HG03045 (cell line): ENCODE data around the gene PHC1.
A peak's percentile ranks its signal among the peaks of the same experiment; 100 is the strongest.
"Not testable (repeated sequence)": the region's sequence is repeated elsewhere in the genome, so short reads cannot be mapped to it uniquely, and the experiment has no call there.

ENCODE experiments used
- ATAC-seq: cut with Tn5 transposase; IDR thresholded peaks from one replicate; pipeline ENCODE4 v1.9.1; 2021; ENCODE audit warnings: mild to moderate bottlenecking, moderate library complexity; ENCODE audit not compliant: unreplicated experiment

Gene PHC1

DNA sequence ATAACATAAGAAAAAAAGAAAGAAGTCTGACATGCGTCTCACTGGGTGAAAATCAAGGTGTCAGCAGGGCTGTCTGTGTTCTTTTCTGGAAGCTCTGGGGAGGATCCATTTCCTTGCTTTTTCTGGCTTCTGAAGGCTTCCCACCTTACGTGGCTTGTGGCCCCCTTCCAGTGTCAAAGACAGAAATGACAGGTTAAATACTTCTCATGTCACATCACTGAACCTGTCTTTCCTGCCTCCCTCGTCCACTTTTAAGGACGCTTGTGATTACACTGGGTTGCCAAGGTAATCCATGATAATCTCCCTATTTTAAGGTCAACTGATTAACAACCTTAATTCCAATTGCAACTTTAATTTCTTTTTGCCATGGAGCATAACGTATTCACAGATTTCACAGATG is 4.6 kb upstream of the PHC1 start:
- no peak for ATAC-seq

- no peak for ATAC-seq
These were observed 2.6 kb upstream of the PHC1 start for GRCh38 chr12:8911606-8912268.

DNA sequence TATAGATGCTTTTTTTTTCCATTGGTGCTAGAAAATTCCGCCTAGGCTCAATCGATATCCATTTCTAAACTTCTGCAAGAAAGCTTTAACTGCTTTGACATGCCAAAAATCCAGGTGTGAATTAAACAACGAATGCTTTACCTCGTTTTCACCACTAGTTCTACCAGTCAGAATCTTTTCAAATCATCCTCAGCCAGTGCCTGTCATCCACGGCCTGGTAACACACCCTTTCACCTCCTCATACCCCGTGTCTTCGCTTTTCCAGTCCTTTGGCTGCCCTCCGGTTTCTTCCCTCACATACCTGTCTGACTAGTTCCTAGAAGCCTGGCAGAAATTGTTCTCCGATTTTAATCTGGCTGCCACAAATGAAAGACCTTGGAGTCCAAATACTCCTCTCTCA is 1.4 kb upstream of the PHC1 start:
- no peak for ATAC-seq

DNA sequence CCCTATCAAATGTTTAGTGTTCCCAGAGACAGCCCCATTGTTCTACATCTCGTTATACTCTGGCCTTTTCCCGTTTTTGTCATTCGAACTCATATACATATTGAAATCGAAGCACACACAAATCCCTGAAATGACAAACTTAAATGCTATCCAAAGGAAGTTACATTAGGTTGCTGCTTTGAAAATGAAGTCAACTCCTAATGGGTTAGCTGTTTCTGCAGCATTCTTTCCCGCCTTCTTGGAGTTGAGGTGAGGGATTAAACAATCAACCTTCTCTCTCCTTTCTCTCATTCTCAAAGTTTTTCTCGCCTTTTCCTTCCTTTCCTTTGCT is 642 bp upstream of the PHC1 start:
- ATAC-seq = no peak

GRCh38 chr12:8914716-8915526 is 612 bp downstream of the PHC1 start:
- ATAC-seq = peak; percentile 80

DNA sequence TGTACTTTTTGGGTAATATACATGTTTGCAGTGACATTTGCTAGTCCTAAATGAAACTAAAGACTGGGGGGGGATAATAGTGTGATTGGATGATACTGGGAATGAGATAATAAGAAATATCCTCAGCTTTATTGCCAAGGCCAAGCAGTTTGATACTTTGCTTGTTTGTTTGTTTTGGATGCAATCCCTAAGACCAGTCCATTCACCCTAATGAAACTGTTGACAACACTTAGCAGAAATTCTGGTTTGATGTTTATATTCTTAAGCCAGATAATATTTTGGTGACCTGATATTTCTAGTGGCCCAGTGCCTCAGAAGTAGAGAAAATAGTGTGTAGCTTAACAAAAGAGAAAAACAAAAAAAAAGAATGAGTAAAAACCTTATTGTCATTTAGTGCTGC is 1.8 kb downstream of the PHC1 start:
- ATAC-seq = no peak

DNA sequence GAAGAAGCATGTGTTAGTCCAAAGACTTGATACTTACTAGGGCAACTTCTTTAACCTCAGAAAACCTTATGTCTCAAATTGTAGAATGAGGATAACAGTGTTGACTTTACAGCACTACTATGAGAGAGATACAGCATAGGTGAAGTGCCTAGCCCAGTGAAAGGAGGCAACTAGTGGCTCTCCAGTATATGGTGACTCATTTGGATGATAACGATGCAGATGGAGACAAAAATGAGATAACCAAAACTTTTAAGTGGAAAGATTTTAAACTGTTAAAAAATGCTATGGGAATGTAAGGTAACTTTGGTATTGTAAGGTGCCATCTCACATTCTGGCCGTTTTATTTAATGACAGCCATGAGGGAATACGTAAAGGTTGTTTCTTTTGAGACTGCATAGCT is 2.7 kb downstream of the PHC1 start:
- no peak for ATAC-seq

DNA sequence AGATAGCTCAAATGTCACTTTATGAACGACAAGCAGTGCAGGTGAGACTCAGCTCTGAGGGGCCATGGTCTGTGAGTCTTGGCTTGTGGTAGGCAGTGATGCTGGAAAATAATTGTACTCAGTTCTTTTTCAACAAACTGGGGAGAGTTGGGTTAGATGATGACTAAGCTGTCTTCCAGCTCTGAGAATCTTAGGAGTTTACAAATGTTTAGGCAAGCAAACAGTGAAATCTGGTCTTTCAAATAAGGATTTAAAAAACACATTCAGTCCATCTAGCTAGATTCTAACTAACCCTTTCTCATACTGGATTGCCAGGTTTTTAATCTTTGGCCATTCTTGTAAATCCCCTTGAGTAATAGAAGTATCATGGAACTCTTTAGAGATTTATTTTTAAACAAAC is 3.4 kb downstream of the PHC1 start:
- no peak for ATAC-seq

GRCh38 chr12:8919643-8920042 is 5.3 kb downstream of the PHC1 start:
- not testable (repeated sequence) for ATAC-seq

DNA sequence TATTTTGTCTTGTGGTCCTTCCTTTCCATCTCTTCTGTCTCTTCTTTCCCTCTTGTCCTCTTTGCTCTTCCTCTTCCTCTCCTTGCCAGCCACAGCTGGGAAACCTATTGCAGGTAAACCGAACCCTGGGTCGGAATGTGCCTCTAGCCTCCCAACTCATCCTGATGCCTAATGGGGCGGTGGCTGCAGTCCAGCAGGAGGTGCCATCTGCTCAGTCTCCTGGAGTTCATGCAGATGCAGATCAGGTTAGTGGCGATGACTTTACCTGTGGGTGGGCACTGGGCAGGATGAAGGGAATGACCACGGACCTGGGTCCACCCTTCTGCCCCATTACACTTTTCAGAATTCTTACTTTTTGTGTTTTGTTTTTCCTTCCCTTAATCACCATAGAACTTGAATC is 8.2 kb downstream of the PHC1 start:
- no peak for ATAC-seq

GRCh38 chr12:8930655-8931323 is 16.5 kb downstream of the PHC1 start:
- not testable (repeated sequence) for ATAC-seq

DNA sequence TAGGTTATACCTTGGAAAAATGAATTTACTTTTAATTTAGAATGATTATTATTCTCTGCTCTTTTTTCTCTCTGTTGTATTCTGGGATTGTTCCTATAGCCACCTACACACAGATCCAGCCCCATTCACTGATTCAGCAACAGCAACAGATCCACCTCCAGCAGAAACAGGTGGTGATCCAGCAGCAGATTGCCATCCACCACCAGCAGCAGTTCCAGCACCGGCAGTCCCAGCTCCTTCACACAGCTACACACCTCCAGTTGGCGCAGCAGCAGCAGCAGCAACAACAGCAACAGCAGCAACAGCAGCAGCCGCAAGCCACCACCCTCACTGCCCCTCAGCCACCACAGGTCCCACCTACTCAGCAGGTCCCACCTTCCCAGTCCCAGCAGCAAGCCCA is 18.2 kb downstream of the PHC1 start:
- not testable (repeated sequence) for ATAC-seq

DNA sequence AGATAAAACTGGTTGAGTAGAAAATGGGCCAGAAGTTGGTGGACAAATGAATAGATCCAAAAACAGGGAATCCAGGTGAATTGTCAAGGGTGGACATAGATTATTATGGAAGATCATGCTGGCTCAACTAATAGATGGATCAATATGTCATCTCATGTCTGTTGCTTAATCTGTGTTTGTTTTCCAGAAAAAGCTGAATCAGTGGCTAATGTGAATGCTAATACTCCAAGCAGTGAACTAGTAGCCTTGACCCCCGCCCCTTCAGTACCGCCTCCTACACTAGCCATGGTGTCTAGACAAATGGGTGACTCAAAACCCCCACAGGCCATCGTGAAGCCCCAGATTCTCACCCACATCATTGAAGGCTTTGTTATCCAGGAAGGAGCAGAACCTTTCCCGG is 19.8 kb downstream of the PHC1 start:
- not testable (repeated sequence) for ATAC-seq

- ATAC-seq = no peak
These were observed 22.4 kb downstream of the PHC1 start for GRCh38 chr12:8936735-8937134.

DNA sequence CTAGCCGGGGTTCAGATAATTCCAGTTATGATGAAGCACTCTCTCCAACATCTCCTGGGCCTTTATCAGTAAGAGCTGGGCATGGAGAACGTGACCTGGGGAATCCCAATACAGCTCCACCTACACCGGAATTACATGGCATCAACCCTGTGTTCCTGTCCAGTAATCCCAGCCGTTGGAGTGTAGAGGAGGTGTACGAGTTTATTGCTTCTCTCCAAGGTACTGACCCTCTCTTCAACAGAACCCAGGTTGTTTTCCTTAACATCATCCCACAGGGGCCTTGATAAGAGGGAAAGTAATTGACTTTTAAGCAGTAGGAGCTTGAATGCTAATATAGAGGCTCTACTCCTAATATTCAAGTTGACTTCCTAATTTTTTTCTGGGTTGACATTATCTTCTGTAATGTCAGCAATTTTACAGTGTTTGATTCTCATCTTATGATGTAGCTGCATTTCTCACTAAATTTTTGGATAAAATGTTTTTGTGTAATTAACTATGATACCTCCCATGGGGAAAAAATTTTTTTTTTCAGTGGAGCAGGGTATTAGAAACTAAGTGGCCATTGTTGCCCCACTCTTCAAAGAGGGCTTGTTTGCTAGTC is 23.6 kb downstream of the PHC1 start:
- not testable (repeated sequence) for ATAC-seq

DNA sequence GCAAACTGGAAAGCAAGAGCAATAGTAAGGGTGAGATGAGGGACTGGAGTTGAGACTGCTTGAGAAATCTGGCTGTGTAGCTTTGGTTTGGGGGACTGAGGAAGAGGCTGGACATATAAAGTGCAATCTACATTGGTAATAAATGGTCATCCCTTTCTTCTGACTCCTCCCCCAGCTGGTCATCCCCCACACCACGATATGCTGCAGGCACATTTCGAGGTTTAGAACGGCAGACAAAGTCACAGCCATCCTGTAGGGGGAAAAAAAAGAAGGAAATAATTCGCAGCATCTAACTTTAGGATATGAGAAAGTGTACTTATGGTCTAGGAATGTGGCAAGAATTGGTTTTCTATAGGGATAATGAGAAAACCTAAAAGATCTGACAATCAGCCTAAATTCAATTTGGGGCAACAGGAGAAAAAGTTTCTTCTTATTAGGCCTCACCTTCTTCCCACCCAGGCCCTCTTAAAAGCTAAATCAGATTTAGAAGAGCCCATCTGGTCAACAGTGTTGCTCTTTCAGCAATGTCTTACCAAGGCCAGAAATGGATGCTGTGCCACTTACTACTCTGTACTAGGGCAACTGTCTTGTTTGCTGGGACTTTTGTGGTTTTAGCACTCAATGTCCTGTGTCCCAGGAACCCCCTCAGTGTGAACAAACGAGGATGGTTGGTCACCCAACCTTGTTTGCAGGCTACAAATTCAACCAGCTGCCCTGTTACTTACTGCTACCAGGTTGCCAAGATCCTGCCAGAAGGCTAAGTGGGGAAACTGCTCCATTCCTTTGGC is 27.6 kb downstream of the PHC1 start:
- no peak for ATAC-seq

GRCh38 chr12:8943565-8944186 is 29.4 kb downstream of the PHC1 start:
- ATAC-seq = no peak

DNA sequence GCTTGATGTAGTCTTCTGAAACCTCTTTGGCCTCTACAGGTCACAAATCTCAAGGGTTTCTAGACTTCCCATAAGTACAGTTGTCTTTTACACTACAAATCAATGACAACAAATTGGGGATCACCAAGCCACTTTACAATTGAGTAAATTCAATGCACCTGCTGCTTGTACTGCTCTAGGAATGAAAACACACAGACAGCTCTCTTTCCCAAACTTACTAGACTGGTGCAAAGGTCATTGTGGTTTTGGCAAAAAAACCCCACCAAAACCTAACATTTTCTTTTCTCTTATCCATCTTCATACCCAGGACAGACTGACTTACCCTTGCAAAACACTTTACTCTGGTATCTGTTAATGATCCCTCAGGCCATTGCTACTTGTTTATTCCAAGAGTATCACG is 32.4 kb downstream of the PHC1 start:
- ATAC-seq = no peak

DNA sequence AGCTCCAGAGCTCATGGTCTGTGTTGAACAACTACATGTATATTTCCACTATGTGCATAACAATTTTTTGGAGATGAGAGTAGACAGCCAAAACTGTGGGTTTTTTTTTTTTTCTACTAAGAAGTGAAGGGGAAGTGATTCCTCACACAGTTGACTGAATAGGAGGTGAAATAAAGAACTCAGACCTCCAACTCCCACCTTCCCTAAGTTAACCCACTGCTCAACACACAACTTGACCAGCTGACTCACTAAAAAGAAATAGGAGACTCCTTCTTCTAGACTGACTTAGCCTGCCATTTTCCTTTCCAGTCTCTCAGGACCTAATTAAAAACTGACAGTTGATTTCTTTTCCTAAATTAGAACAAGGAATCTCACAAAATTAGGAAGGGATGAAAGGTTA is 33.4 kb downstream of the PHC1 start:
- no peak for ATAC-seq

DNA sequence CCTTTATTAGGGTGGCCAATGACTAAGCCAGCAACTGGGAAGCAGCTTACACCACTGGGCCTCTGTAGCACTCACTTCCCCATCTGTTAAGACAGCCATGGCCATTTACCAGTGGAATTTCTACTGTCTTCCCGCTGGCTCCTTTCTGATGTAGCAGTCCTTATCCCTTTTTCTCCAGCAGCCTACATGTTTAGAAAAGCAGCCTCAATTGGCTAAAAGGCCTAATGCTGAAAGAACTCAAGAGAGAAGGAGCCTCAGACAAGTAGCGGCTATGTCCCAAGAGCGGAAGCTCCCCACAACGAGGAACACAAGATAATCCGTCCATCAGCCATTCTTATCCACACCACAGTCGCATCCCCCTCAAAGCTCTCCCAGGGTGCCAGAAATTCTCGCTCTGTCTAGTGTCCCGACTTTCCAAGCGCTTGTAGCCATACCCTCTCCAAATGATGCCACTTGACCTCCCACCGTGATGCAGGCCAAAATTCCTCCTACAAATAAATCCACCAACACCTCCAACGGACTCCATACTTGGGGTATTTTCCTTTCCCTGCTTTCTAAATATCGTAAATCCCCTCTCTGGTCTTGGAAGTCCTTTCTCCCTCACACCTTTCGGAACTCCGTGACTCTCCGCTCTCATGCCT is 34.5 kb downstream of the PHC1 start:
- no peak for ATAC-seq
